Activated T-cell treated with anti-CD3 and anti-CD28 coated beads, Interleukin-2, amount 50 U/mL, for 1 hour (primary cell): ENCODE data around the gene DDX43.
"Not testable (repeated sequence)": the region's sequence is repeated elsewhere in the genome, so short reads cannot be mapped to it uniquely, and the experiment has no call there.

Experiments used
- DNase-seq: peaks from one replicate; pipeline ENCODE4 v3.0.0-alpha.2; 2020

DDX43 gene

GRCh38 chr6:73389854-73390253 lies 4.8 kb upstream of the DDX43 start:
- DNase-seq = no peak

DNA sequence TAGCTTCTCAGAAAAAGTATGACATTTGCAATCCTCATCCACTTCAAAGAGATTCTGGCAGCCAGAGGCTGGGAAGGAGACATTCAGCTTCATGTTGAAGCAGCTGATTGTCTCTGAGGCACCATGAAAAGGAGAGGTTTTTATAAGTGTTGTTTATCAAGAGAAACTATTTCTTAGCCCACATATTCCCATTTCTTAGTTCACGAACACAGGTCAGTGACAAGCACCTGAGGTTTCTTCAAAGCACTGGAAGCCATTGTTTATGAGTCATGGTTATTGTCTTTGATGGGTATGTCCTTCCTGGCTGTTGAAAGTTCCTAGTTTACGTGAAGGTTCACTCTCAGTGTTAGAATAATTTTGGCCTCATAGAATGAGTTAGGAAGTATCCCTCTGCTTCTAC lies 3.0 kb upstream of the DDX43 start:
- DNase-seq = no peak

- not testable (repeated sequence) for DNase-seq
Measured at GRCh38 chr6:73392188-73392587, 2.4 kb upstream of the DDX43 start.

- DNase-seq = no peak
Measured at GRCh38 chr6:73393278-73393677, 1.4 kb upstream of the DDX43 start.

- DNase-seq = no peak
Measured at GRCh38 chr6:73395875-73396274, 1.2 kb downstream of the DDX43 start.

DNA sequence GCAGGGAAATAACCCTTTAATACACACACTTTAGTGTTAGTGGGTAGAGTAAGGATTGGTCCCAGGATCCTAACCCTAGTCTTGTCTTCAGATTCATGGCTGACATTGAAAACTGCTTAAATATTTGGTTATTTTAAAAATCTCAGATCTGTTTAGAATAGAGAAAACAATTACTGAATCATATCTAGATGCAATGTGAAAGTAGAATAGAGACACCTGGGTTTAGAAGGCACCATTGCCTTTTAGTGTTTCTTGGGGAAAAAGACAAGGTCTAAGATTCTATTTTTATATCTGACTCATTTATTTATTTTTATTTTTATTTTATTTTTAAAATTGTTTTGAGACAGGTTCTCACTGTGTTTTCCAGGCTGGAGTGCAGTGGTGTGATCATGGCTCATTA lies 6.0 kb downstream of the DDX43 start:
- no peak for DNase-seq

GRCh38 chr6:73409395-73409794 lies 14.8 kb downstream of the DDX43 start:
- DNase-seq = no peak

- DNase-seq = no peak
Measured at GRCh38 chr6:73413102-73413501, 18.5 kb downstream of the DDX43 start.

DNA sequence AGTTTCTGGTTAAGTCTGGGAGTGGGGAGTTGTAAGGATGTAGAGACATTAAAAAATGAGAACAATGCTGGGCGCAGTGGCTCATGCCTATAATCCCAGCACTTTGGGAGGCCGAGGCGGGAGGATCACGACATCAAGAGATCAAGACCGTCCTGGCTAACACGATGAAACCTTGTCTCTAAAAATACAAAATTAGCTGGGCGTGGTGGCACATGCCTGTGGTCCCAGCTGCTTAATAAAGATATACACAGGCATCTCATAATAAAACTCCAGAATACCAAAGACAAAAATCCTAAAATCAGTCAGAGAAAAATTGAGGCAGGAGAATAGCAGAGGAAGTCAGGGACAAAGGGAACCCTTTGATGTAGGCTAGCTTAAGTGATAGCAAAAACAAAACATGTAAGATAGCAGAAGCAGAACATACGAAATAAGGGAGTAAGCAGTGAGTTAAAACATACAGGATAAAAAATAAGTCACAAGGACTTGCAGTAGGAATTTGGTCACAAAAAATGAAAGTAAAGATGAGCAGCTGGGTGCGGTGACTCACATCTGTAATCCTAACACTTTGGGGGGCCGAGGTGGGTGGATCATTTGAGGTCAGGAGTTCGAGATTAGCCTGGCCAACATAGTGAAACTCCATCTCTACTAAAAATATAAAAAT lies 23.6 kb downstream of the DDX43 start:
- no peak for DNase-seq

GRCh38 chr6:73421534-73421933 lies 26.9 kb downstream of the DDX43 start:
- DNase-seq = no peak

DNA sequence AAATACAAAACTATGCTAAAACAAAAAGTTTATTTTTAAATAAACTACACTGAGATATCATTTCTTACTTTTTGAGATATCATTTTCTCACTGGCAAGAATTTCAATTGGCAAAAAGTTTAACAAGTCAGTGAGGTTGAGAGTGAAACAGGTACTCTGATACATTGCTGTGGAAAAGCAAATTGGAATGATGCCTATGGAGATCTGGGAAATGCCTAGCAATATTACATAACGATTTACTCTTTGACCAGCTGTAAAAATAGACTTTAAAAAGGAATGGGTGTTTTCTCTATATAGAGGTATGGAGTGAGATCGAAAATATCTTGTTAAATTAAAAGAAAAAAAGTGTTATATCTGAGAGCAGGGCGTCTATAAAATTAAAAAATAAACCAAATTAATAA lies 40.6 kb downstream of the DDX43 start:
- no peak for DNase-seq

DNA sequence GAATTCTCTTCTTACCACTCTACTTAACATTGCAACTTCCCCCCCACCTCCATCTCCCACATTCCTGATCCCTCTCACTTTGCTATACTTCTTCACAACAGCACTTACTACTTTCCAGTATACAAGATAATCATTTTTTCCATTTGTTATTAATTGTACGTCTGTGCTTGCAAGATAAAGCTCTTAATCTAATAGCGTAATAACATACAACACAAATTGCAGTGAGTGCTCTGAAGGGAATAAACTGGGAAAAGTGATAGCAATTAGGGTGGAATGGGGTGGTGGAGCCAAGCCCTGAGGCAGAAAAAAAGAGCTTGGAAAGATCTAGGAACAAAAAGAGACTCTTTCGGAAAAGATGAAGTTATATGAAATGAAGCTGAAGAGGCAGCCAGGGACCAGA lies 48.9 kb downstream of the DDX43 start:
- DNase-seq = no peak

DNA sequence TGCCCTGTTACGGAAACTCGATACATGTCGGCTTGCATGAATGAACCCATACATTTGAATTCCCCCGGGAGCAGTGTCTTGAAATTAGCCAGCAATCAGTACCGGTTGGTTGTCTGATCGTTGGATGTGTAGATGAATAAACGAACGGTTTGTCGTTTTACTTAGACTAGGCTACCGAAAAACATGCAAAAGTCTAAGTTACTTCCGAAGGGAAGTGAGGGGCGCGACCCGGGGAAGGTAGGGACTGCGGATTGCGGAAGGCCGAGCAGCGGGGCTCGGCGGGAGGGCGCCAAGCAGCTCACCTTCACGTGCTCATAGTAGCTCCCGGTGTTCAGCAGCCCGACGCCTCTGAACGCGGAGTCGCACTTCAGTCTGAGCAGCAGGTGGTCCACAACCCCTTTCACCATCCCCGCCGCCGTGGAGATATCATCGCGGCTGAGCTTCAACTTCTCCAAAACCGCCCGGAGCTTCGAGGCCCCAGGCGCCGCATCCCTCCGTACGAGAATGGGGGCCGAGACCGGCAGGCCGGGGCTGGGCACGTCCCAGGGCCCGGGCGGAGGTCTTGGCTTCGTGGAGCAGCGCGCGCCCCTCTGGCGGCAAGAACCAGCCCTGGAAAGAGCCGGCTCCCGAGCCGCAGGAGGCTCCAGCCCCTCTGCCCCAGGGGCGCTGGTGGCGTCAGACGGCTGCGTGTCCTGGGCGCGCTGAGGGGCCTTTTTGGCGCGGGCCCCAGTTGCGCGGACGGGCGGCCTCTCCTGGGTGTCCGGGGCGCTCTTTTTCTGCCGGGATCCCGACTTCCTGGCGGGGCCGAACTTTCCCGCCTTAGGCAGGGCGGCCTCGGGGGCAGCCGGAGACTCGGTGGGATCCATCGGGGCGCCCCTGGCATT lies 56.8 kb downstream of the DDX43 start:
- peak; percentile 59 for DNase-seq

- DNase-seq = peak; percentile 78
Measured at GRCh38 chr6:73452107-73452461, 57.5 kb downstream of the DDX43 start, which contains the start of gene CGAS. Gene CGAS, minus strand, starts transcription at chr6:73452297. Its CDS starts 116 bp downstream, at chr6:73452181.

DNA sequence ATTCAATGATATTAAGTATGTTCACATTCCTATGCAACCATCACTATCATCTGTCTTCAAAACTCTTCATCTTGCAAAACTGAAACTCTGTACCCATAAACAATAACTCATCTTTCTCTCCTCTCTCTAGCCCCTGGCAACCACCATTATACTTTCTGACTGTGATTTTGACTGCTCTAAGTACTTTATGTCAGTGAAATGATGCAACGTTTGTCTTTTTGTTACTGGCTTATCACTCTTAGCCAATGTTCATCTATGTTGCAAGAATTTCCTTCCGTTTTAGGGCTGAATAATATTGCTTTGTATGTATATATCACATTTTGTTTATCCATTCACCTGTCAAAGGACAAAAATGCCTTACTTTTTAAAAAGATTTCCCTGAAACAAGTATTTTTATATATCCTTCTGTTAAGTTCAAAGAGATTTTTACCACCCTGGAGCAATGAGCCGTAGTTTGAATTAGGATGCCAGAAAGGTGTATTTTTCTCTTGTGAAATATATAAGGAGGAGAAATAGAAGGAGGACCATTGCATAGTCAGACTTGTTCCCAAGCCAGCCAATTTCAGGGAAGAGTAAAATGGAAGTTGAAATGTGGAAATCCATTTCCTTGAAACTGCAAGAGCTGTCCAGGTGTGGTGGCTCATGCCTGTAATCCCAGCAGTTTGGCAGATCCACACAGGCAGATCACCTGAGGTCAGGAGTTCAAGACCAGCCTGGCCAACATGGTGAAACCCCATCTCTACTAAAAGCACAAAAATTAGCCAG lies 61.4 kb downstream of the DDX43 start:
- DNase-seq = no peak

DNA sequence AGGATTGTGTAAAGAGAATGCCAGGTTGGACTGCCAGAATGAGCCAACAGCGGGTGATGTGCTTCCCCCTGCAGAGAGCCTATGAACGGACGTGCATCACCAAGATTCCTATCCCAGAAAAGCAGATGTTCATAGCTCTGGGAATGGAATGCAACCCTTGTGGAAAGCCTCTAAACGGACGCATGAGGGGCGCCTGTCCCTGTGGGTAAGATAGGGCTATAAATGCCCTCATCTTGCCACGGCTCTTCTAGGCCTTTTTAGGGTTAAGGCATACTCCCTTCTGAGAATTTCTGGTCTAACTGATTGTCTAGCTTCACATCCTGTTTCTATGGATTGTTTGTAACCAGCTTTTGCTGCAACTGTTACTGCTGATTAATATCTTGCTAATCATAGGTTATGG lies 64.8 kb downstream of the DDX43 start:
- DNase-seq = not testable (repeated sequence)

DNA sequence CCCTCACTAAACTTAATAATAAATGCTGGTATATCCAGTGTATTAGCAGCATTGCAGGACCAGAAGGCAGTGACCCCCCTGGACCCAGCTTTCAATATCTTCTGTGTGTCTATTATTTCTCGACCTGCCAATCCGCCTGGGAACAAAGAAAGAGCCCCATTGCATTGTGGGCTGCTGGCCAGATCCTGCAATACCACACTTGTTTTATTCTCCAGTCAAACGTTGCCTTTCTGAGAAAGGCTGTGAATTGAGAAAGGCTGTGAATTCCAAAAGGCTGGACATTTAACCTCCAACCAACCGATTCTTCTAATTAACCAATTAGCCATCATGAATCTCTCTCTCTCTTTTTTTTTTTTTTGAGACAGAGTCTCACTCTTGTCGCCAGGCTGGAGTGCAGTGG lies 65.4 kb downstream of the DDX43 start:
- no peak for DNase-seq

- DNase-seq = peak; percentile 80
Measured at GRCh38 chr6:73461537-73462350, 67.1 kb downstream of the DDX43 start, which contains the start of gene MTO1. Gene MTO1, plus strand, starts transcription at chr6:73461737. Its CDS starts 118 bp downstream, at chr6:73461855.
